AG10803 (cell line): ENCODE measurements around the gene HS2ST1.

Experiments used
- DNase-seq: peaks from one replicate; pipeline ENCODE4 v3.0.0; 2010; ENCODE audit warnings: low read depth
- H3K4me3 ChIP-seq: 2 replicates; pipeline ENCODE4 v1.5.1; 2011; ENCODE audit warnings: mild to moderate bottlenecking, low read length, control low read depth
- CTCF ChIP-seq: conservative IDR thresholded peaks from 2 replicates; pipeline ENCODE4 v1.5.1; 2011; ENCODE audit warnings: mild to moderate bottlenecking, low read length, control low read depth, inconsistent platforms

The HS2ST1 gene

DNA sequence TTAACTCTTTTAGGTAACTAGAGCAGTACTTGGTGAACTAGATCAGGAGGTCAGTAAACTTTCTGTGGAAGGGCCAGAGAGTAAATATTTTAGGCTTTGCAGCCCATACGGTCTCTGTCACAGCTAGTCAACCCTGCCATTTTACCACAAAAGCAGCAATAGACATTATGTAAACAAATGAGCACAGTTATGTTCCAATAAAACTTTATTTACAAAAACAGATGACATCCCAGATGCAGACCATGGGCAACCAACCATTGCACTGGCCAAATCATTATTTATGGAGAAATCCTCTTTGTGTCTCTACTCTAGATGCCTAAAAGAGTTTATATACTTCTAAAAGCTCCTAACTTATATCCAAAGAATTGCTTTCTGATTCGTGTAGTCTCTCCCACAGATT is 192.4 kb downstream of the HS2ST1 start:
- no peak for TF ChIP-seq CTCF
- H3K4me3 ChIP-seq: no peak overlapping the region
- DNase-seq: no peak

GRCh38 chr1:87108228-87108627 is 193.8 kb downstream of the HS2ST1 start:
- H3K4me3 ChIP-seq: no peak overlapping the region
- TF ChIP-seq CTCF: no peak
- DNase-seq: no peak

DNA sequence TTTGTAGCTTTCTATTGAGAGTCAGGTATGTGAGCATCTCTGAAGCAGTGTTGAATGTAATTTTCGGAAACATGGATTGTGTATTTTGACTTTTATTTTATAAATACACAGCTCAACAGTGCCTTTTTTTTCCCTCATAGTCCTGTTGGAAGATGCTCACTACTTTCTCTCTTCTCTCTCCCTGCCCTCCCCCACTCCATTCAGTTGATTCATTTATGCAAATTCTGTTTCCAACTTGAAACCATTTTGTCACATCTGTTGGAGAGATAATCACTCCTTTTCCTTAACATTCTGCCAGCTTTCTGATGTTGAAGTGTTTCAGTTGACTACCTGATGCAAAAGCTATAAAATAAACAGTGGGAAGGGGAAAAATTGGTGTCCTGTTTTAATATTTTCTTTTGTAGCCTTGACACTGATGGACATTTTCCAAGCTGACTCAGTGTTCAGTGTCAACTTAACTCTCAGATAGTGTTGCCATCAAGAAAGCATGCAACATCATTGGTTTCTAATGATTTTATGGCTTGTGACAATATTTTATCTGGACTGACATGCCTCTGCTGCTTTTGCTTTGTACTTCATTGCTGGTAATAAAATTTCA is 194.5 kb downstream of the HS2ST1 start:
- H3K4me3 ChIP-seq: no peak overlapping the region
- TF ChIP-seq CTCF: no peak
- peak; percentile 17 for DNase-seq

DNA sequence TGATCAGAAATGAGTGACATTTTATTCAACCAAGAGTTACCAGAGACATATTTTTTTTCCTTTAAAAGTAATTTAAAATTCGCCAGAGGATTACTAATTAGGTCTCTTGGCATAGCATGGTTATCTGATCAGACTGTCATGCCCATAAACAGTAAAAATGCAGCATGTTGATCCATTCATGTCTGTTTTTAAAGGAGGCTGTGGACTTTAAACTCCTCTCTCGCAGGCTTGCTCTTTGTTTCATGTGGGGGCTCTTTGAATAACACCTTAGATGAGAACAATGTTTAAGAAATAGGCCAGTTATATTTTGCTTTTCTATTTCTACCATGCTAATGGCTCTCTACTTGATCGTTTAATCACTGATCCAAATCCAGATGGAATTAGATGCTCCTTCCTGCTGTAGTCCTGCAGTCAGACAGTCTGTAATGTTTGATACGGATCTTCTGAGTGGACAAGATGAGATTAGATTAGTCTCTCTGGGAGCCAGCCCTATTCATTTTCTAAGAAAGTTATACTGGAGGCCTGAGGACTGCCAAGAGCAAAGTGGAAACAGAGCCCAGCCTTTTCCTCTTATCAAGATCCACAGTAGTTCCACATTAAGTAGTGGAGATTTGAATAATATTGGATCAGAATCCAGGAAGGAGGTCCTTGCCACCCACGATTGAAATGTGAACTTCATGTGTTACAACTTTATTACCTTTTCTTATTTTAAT is 197.4 kb downstream of the HS2ST1 start:
- no peak for TF ChIP-seq CTCF
- no peak overlapping the region for H3K4me3 ChIP-seq
- DNase-seq: no peak

DNA sequence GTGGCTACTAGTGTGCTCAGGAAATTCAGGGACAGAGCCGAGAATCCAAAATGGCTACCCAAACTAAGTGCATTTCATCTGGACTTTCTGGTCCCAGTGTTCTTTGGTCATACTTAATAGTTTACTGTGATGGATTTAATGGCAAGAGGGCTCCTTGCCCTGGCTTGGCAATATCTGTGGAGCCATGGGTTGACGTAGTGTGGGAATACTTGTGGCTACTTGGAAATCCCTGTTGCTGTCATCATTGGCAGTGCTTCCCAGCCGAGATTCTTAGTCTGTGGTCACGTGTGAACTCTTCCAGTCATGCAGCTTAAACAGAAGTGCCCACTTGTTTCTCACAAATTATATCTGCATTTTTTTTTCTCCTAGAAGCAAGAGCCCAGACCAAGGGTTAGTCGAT is 198.9 kb downstream of the HS2ST1 start:
- no peak overlapping the region for H3K4me3 ChIP-seq
- peak; percentile 98 for DNase-seq
- no peak for TF ChIP-seq CTCF

DNA sequence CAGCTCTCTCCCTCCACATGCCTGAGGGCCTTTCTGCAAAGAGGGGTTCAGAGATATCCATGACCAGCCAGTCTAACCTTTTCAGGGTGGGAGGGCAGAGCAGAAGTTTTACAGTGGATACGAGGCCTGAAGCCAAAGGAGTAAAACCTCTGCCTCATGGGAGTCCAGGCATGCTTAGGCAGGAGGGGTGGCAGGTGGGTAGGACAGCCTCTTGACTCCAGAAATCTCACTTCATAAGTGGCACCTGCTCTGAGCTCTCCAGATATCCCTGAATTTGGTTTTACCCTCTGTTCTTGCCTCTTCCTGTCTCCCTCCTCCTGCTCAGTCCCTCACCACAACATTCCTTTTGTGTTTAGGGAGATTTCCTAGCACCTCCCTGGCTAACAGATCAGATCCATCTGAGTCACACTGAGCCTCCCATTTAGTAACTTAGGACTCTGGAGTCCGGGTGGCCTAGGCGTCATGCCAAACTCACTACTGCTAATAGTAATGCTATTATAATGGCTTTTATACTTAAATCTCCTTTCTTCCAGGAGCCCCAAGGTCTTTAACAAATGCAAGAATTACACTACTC is 201.0 kb downstream of the HS2ST1 start:
- DNase-seq: peak; percentile 93
- no peak for TF ChIP-seq CTCF
- H3K4me3 ChIP-seq: no peak overlapping the region

- no peak for TF ChIP-seq CTCF
- H3K4me3 ChIP-seq: no peak overlapping the region
- DNase-seq: no peak
Measured at GRCh38 chr1:87115891-87116290, 201.5 kb downstream of the HS2ST1 start.
